Testis (tissue), 2 donors: ENCODE data around the gene CACNA2D1.
"Not testable (repeated sequence)": the region's sequence is repeated elsewhere in the genome, so short reads cannot be mapped to it uniquely, and the experiment has no call there.

ENCODE experiments used
- CTCF ChIP-seq, 3 experiments: fragments of 450-650 bp in 2 of 3; fragments of 200-600 bp in 1 of 3; sonication (generic) in 1 of 3; IDR thresholded peaks; one replicate each; pipeline ENCODE4 v1.5.1; 2016 to 2019; ENCODE audit warnings: antibody characterized with exemption in 3 of 3, mild to moderate bottlenecking in 2 of 3, moderate library complexity in 1 of 3
- POLR2A ChIP-seq: fragments of 450-650 bp; IDR thresholded peaks from one replicate; pipeline ENCODE4 v1.6.1; 2017; ENCODE audit warnings: antibody characterized with exemption, mild to moderate bottlenecking, moderate library complexity

DNA sequence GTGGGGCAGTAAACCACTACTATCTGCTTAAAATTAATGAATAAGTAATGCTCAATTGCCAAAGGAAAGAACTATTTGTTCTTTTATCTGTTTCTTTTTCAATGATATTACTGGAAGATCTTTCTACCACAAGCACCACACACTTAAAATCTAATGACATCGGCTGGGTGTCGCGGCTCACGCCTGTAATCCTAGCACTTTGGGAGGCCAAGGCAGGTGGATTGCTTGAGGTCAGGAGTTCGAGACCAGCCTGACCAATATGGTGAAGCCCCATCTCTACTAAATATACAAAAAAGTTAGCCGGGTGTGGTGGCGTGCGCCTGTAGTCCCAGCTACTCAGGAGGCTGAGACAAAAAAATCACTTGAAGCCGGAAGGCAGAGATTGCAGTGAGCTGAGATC lies 10.8 kb downstream of the CACNA2D1 start:
- TF ChIP-seq CTCF (IDR thresholded peaks at IDR 0.05); POLR2A: not testable (repeated sequence)
